Lung (tissue), 12 donors: ENCODE results near the gene KIRREL1. TPM values are rescaled to one million over a fixed set of nuclear protein-coding genes. Genes with fewer than 3 reads are reported as not detected.
A peak's percentile ranks its signal among the peaks of the same experiment; 100 is the strongest.

ENCODE experiments used
- ATAC-seq: fragments of 200-7000 bp; cut with Tn5 transposase; one replicate; pipeline ENCODE4 v1.9.1; 2020; ENCODE audit warnings: moderate number of reproducible peaks; ENCODE audit not compliant: insufficient read depth, low FRiP score
- DNase-seq, 3 donors: peaks; one replicate each; pipeline ENCODE4 v3.0.0-alpha.2; 2013 to 2017
- H3K27ac ChIP-seq, 2 donors: one replicate each; pipeline ENCODE4 v1.5.1; 2013; ENCODE audit warnings: mild to moderate bottlenecking in 2 of 2, moderate library complexity in 2 of 2, control low read depth in 1 of 2, inconsistent platforms in 1 of 2, low read depth in 1 of 2, low read length in 1 of 2
- H3K27me3 ChIP-seq, 3 donors: one replicate each; pipeline ENCODE4 v1.5.1; 2013; ENCODE audit warnings: low read length in 2 of 3; ENCODE audit not compliant: control insufficient read depth in 3 of 3, insufficient read depth in 3 of 3
- H3K36me3 ChIP-seq, 4 donors: one replicate each; pipeline ENCODE4 v1.5.1; 2013; ENCODE audit warnings: low read length in 4 of 4, mild to moderate bottlenecking in 1 of 4, moderate library complexity in 1 of 4; ENCODE audit not compliant: control insufficient read depth in 4 of 4, insufficient read depth in 4 of 4
- H3K4me1 ChIP-seq, 5 donors: one replicate each; pipeline ENCODE4 v1.5.1; 2013; ENCODE audit warnings: low read length in 5 of 5, mild to moderate bottlenecking in 2 of 5, moderate library complexity in 1 of 5; ENCODE audit not compliant: control insufficient read depth in 5 of 5, insufficient read depth in 5 of 5
- H3K4me3 ChIP-seq: one replicate; pipeline ENCODE4 v1.5.1; 2013; ENCODE audit warnings: mild to moderate bottlenecking, control low read depth, moderate library complexity
- H3K9ac ChIP-seq, 2 donors: one replicate each; pipeline ENCODE4 v1.5.1; 2013; ENCODE audit warnings: low read length in 2 of 2, control low read depth in 1 of 2; ENCODE audit not compliant: insufficient read depth in 1 of 2
- H3K9me3 ChIP-seq, 4 donors: one replicate each; pipeline ENCODE4 v1.5.1; 2013; ENCODE audit warnings: low read length in 3 of 4, mild to moderate bottlenecking in 1 of 4, moderate library complexity in 1 of 4; ENCODE audit not compliant: control insufficient read depth in 4 of 4, insufficient read depth in 3 of 4
- CTCF ChIP-seq: IDR thresholded peaks from 2 replicates; pipeline ENCODE4 v1.5.1; 2012; ENCODE audit warnings: mild to moderate bottlenecking; ENCODE audit errors: control extremely low read depth, extremely low read depth
- WGBS, 2 donors: extraction: QIAGEN DNeasy Blood & Tissue Kit; methylation state at CpG; one replicate each; pipeline ENCODE4 v1.1.7; 2013; 5-methylcytosine and 5-hydroxymethylcytosine counted together
- polyA plus RNA-seq, 2 donors: library from polyadenylated mRNA; stranded (reverse); fragments of 200-250 nt; gene quantifications; one replicate each; pipeline ENCODE4 v1.2.1, GENCODE V29; 2013
- total RNA-seq, 2 donors: library from RNA; depleted of rRNA in 1 of 2; stranded (reverse); fragments of >200 nt in 1 of 2; gene quantifications; one replicate each; pipeline ENCODE4 v1.2.1, GENCODE V29; 2014 to 2021
- donor health status: control.
- donor health status: control.
- donor health status: Bipolar disorder and iron deficiency.
- donor health status: healthy.
- donor health status: DM: yes; HTN: yes; CAD: no.

The KIRREL1 gene
- total and polyA plus RNA-seq, 4 donors: 7.5 to 41.8 (median 26.5) TPM

GRCh38 chr1:158149175-158149574, 155.7 kb downstream of the KIRREL1 start:
- no peaks in the 10 kb centered on the region for H3K27me3 ChIP-seq
- H3K36me3 ChIP-seq: no peaks in the 10 kb centered on the region
- no peak overlapping the region for H3K4me3 ChIP-seq
- DNase-seq: peak in 1 of 3 donors; percentile 40
- TF ChIP-seq CTCF: no peak
- H3K9me3 ChIP-seq: no peaks in the 10 kb centered on the region
- H3K9ac ChIP-seq: peak overlapping the region in 1 of 2 donors; percentile 78
- H3K4me1 ChIP-seq: peaks cover 0 to 28% (median 16%) of the 10 kb centered on the region in 5 donors
- 48 to 56% methylated on average over 8 of the region's 8 CpGs for WGBS, 2 donors
- no peak for ATAC-seq
- H3K27ac ChIP-seq: peak overlapping the region; percentile 36 to 66

Other genes starting within 250 kb of the KIRREL1 start
- gene FCRL2, start 216.5 kb upstream of the KIRREL1 start, total RNA-seq: 1 to 10 TPM in 1 of 2 donors, under 1 TPM in 1; 0.46 to 2.3 TPM
- gene FCRL2, start 216.5 kb upstream of the KIRREL1 start, polyA plus RNA-seq: 1 to 10 TPM in 1 of 2 donors, under 1 TPM in 1; 0.22 to 1.1 TPM
- gene FCRL1, start 173.5 kb upstream of the KIRREL1 start, total RNA-seq: 1 to 10 TPM; 3.2 to 3.4 TPM
- 1 to 10 TPM in 1 of 2 donors, under 1 TPM in 1; 0.26 to 4.2 TPM for gene FCRL1, start 173.5 kb upstream of the KIRREL1 start, polyA plus RNA-seq
- gene CD5L, start 151.8 kb upstream of the KIRREL1 start, total RNA-seq: 1 to 10 TPM in 1 of 2 donors, under 1 TPM in 1; 0.17 to 6.1 TPM
- gene CD5L, start 151.8 kb upstream of the KIRREL1 start, polyA plus RNA-seq: under 1 TPM; 0.33 to 0.46 TPM
- gene CD1D, start 187.2 kb downstream of the KIRREL1 start, total RNA-seq: 1 to 10 TPM; 3.5 to 3.7 TPM
- 1 to 10 TPM; 4.7 to 9.9 TPM for gene CD1D, start 187.2 kb downstream of the KIRREL1 start, polyA plus RNA-seq